Tibial artery (tissue), 4 donors: ENCODE results near the gene PRIM1.

Source experiments
- DNase-seq, 2 donors: peaks; one replicate each; pipeline ENCODE4 v3.0.0-alpha.2; 2019
- H3K27ac ChIP-seq, 2 donors: fragments of 200-600 bp; sonication (generic) in 1 of 2; 1 replicate in 1 of 2; 2 replicates in 1 of 2; pipeline ENCODE4 v1.5.1; 2018 to 2019; ENCODE audit warnings: mild to moderate bottlenecking in 1 of 2
- H3K27me3 ChIP-seq, 2 donors: fragments of 200-600 bp; sonication (generic) in 1 of 2; one replicate each; pipeline versions ENCODE4 v1.5.1 to v1.6.0; 2016 to 2019
- H3K36me3 ChIP-seq, 3 donors: fragments of 200-600 bp; sonication (generic) in 2 of 3; one replicate each; pipeline ENCODE4 v1.5.1; 2016 to 2019; ENCODE audit warnings: mild to moderate bottlenecking in 2 of 3
- H3K4me1 ChIP-seq, 4 donors: fragments of 200-600 bp; sonication (generic) in 2 of 4; 1 replicate in 3 of 4; 2 replicates in 1 of 4; pipeline ENCODE4 v1.5.1; 2016 to 2019
- H3K4me3 ChIP-seq, 2 donors: fragments of 200-600 bp; sonication (generic) in 1 of 2; 1 replicate in 1 of 2; 2 replicates in 1 of 2; pipeline ENCODE4 v1.5.1; 2018 to 2019; ENCODE audit warnings: mild to moderate bottlenecking in 2 of 2
- H3K9me3 ChIP-seq, 3 donors: fragments of 200-600 bp; sonication (generic) in 1 of 3; one replicate each; pipeline ENCODE4 v1.5.1; 2016 to 2019
- intact Hi-C: fragments of 100-400 bp; cut with DNase I; formaldehyde crosslinking; loops from one replicate; pipeline ENCODE4 v1.15.0; 2023; ENCODE audit warnings: low total_unique reads
- TF ChIP-seq, protein P1 (sequence below), 2 experiments: fragments of 200-600 bp in 1 of 2; fragments of 450-650 bp in 1 of 2; IDR thresholded peaks; one replicate each; pipeline ENCODE4 v1.5.1; 2017 to 2019; ENCODE audit warnings: antibody characterized with exemption in 2 of 2, mild to moderate bottlenecking in 1 of 2, moderate library complexity in 1 of 2

The PRIM1 gene

DNA sequence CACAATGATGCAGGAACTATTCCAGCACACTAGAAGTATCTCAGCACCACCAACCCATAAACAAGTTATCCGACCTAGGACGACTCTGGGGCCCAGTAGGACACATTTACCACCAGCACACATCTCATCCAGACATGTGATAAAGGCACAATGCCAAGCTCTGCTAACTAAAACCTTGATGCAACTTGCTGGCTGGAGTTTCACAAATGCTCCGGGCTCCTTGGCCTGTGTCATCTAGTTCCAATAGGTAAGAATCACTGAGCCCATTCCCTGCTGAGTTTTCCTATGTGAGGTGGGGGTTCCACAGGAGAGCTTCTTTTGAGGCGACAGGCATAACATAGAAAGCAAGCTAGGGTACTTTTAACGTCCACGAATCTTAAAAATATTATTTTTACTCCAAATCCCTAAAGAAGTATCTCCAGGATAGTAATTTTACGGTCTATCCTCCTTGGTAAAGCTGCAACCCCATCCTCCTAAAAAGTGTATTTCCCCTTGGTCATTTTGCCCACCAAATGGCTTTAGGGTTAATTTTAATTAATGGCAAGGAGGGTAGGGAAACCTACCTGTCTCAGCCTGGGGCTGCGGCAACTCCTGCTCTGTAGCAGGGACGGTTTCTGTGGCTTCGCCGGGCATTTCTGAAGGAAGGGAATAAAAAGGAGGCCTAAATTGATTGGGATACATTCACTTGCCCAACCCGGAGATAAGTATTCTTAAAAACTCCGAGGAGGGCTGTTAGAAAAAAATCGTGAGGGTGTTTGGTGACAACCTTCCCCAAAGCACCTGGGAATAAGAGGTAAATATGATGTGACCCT lies 28.0 kb downstream of the PRIM1 start:
- DNase-seq: peak; percentile 78 to 79
- H3K4me1 ChIP-seq: peaks cover 0 to 60% (median 48%) of the 10 kb centered on the region in 4 donors
- no peaks in the 10 kb centered on the region for H3K27me3 ChIP-seq
- H3K4me3 ChIP-seq: peak overlapping the region; percentile 63 to 75
- H3K27ac ChIP-seq: peak overlapping the region; percentile 80 to 88
- intact Hi-C loops: loop anchor here (2.0 to 10.0 kb wide), 2 partner anchors 35 to 79 kb away; partner anchors contain the start of genes ATP5F1B and PTGES3
- TF ChIP-seq, protein P1, sequence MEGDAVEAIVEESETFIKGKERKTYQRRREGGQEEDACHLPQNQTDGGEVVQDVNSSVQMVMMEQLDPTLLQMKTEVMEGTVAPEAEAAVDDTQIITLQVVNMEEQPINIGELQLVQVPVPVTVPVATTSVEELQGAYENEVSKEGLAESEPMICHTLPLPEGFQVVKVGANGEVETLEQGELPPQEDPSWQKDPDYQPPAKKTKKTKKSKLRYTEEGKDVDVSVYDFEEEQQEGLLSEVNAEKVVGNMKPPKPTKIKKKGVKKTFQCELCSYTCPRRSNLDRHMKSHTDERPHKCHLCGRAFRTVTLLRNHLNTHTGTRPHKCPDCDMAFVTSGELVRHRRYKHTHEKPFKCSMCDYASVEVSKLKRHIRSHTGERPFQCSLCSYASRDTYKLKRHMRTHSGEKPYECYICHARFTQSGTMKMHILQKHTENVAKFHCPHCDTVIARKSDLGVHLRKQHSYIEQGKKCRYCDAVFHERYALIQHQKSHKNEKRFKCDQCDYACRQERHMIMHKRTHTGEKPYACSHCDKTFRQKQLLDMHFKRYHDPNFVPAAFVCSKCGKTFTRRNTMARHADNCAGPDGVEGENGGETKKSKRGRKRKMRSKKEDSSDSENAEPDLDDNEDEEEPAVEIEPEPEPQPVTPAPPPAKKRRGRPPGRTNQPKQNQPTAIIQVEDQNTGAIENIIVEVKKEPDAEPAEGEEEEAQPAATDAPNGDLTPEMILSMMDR (IDR thresholded peaks at IDR 0.05): no peak
- H3K9me3 ChIP-seq: no peaks in the 10 kb centered on the region
- peaks cover 0 to 27% (median 12%) of the 10 kb centered on the region in 3 donors for H3K36me3 ChIP-seq

- TF ChIP-seq, protein P1 (IDR thresholded peaks at IDR 0.05): no peak
- intact Hi-C loops: loop anchor here (10.0 kb wide), 1 partner anchor 79 kb away; the partner anchor contains the start of gene ATP5F1B
Observed at GRCh38 chr12:56723352-56723751, 28.8 kb downstream of the PRIM1 start.

DNA sequence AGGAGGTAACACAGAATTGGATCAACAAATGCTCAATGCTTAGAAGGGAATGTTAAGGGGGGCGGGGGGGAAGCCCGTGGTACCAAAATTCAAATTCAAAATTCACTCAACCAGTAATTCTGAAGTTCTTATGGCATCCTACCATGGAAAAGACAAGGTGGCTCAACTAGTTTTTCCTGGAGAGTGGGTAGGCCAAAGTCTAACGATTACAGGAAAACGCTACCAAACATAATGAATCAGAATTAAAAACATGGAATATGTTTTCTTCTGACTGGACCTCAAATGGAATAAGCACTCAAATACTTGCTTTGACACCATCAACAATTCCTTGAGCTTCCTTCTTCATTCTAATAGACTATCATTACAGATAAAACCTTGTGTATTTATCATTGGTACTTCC lies 29.3 kb downstream of the PRIM1 start:
- Histone ChIP-seq H3K4me3 (peak overlapping the region in 1 of 2 donors; percentile 63), H3K9me3 (no peaks in the 10 kb centered on the region), H3K27me3 (no peaks in the 10 kb centered on the region), H3K27ac (peak overlapping the region in 1 of 2 donors; percentile 88), H3K36me3 (peaks cover 0 to 33% (median 24%) of the 10 kb centered on the region in 3 donors), H3K4me1 (peaks cover 0 to 71% (median 54%) of the 10 kb centered on the region in 4 donors)
- TF ChIP-seq, protein P1 (IDR thresholded peaks at IDR 0.05): no peak
- intact Hi-C loops: loop anchor here (10.0 kb wide), 1 partner anchor 78 kb away; the partner anchor contains the start of gene ATP5F1B
- DNase-seq: no peak

More at GRCh38 chr12:56723352-56723751, 28.8 kb downstream of the PRIM1 start:
- peaks cover 0 to 33% (median 19%) of the 10 kb centered on the region in 3 donors for H3K36me3 ChIP-seq
- no peak for DNase-seq
- H3K27ac ChIP-seq: peak overlapping the region; percentile 80 to 88
- H3K4me1 ChIP-seq: peaks cover 0 to 67% (median 50%) of the 10 kb centered on the region in 4 donors
- H3K4me3 ChIP-seq: peak overlapping the region; percentile 63 to 75
- H3K27me3 ChIP-seq: no peaks in the 10 kb centered on the region
- H3K9me3 ChIP-seq: no peaks in the 10 kb centered on the region

DNA sequence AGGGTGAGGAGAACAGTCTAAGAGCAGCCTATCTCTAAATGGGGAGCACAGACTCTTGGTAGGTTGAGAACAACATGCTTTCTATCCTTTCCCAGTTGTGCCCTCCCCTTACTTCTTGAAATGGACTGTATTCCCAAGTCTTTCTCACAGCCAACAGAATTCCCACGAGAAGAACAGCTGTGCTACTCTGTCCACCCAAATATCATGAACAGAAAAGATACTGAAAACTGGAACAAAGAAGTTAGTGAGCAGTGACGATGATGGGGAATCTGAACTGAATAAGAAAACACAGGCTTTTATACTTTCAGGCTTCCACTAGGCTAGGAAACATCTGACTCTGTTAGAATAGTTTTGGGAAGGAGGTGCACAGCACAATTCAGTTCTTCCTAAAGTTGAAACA lies 30.4 kb downstream of the PRIM1 start:
- TF ChIP-seq, protein P1 (IDR thresholded peaks at IDR 0.05): no peak
- H3K36me3 ChIP-seq: peaks cover 0 to 42% (median 34%) of the 10 kb centered on the region in 3 donors
- H3K4me1 ChIP-seq: peaks cover 0 to 82% (median 62%) of the 10 kb centered on the region in 4 donors
- peak overlapping the region in 1 of 2 donors; percentile 6 for H3K27ac ChIP-seq
- H3K9me3 ChIP-seq: no peaks in the 10 kb centered on the region
- no peaks in the 10 kb centered on the region for H3K27me3 ChIP-seq
- H3K4me3 ChIP-seq: no peak overlapping the region
- DNase-seq: no peak
- intact Hi-C loops: loop anchor here (10.0 kb wide), 1 partner anchor 77 kb away; the partner anchor contains the start of gene ATP5F1B

DNA sequence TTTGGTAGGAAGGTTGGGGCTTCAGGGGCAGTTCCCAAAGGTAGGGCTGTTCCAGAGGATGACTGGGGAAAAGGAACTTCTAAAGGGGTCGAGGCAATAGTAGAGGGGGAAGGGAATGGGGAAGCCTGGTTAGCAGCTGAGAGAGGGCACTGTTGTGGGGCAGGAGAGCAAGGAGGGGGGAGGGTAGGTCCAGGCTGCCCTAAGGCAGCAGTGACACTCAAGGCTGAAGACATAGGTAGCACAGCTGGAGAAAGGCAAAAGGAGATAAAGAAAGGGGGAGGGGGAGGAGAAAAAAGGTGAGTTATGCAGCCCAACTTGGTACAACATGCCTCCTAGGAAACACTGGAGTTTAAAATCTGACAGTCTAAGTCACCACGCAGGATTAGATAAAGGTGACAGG lies 30.9 kb downstream of the PRIM1 start:
- no peak overlapping the region for H3K4me3 ChIP-seq
- no peaks in the 10 kb centered on the region for H3K9me3 ChIP-seq
- no peaks in the 10 kb centered on the region for H3K27me3 ChIP-seq
- intact Hi-C loops: loop anchor here (10.0 kb wide), 1 partner anchor 76 kb away; the partner anchor contains the start of gene ATP5F1B
- peaks cover 0 to 47% (median 39%) of the 10 kb centered on the region in 3 donors for H3K36me3 ChIP-seq
- peak in 1 of 2 donors; percentile 33 for DNase-seq
- TF ChIP-seq, protein P1 (IDR thresholded peaks at IDR 0.05): no peak
- peaks cover 0 to 86% (median 66%) of the 10 kb centered on the region in 4 donors for H3K4me1 ChIP-seq
- H3K27ac ChIP-seq: peak overlapping the region in 1 of 2 donors; percentile 6
